HK-2 (cell line): ENCODE results near the gene ROCK1.

Experiments used
- DNase-seq: peaks from one replicate; pipeline ENCODE4 v3.0.0-alpha.2; 2018; ENCODE audit not compliant: unreplicated experiment

ROCK1 gene

GRCh38 chr18:21105936-21106335 lies 5.7 kb downstream of the ROCK1 start:
- DNase-seq = no peak

GRCh38 chr18:21101172-21101571 lies 10.4 kb downstream of the ROCK1 start:
- no peak for DNase-seq

- no peak for DNase-seq
These were observed 10.9 kb downstream of the ROCK1 start for GRCh38 chr18:21100678-21101077.

GRCh38 chr18:21100146-21100545 lies 11.5 kb downstream of the ROCK1 start:
- DNase-seq = no peak

- DNase-seq = no peak
These were observed 12.2 kb downstream of the ROCK1 start for GRCh38 chr18:21099442-21099841.

- no peak for DNase-seq
These were observed 14.9 kb downstream of the ROCK1 start for GRCh38 chr18:21096760-21097159.

- no peak for DNase-seq
These were observed 18.5 kb downstream of the ROCK1 start for GRCh38 chr18:21093133-21093532.

GRCh38 chr18:21090680-21091079 lies 20.9 kb downstream of the ROCK1 start:
- no peak for DNase-seq

- no peak for DNase-seq
These were observed 25.9 kb downstream of the ROCK1 start for GRCh38 chr18:21085579-21086166.

- DNase-seq = no peak
These were observed 27.0 kb downstream of the ROCK1 start for GRCh38 chr18:21084511-21085078.

- DNase-seq = no peak
These were observed 28.6 kb downstream of the ROCK1 start for GRCh38 chr18:21083017-21083416.

GRCh38 chr18:21081426-21081825 lies 30.2 kb downstream of the ROCK1 start:
- no peak for DNase-seq

GRCh38 chr18:21080576-21080975 lies 31.0 kb downstream of the ROCK1 start:
- no peak for DNase-seq

- no peak for DNase-seq
These were observed 37.0 kb downstream of the ROCK1 start for GRCh38 chr18:21074336-21075323.

GRCh38 chr18:21073180-21073579 lies 38.4 kb downstream of the ROCK1 start:
- DNase-seq = no peak

- DNase-seq = no peak
These were observed 40.5 kb downstream of the ROCK1 start for GRCh38 chr18:21071071-21071470.

- DNase-seq = no peak
These were observed 42.1 kb downstream of the ROCK1 start for GRCh38 chr18:21069468-21069867.

GRCh38 chr18:21064347-21064746 lies 47.3 kb downstream of the ROCK1 start:
- no peak for DNase-seq

GRCh38 chr18:21063011-21063410 lies 48.6 kb downstream of the ROCK1 start:
- DNase-seq = no peak

GRCh38 chr18:21057112-21057511 lies 54.5 kb downstream of the ROCK1 start:
- DNase-seq = no peak

GRCh38 chr18:21056545-21056944 lies 55.1 kb downstream of the ROCK1 start:
- no peak for DNase-seq

- DNase-seq = no peak
These were observed 57.3 kb downstream of the ROCK1 start for GRCh38 chr18:21054252-21054821.
